Esophagus squamous epithelium (tissue), 4 donors: ENCODE data around the gene CCDC107.

Source experiments
- CTCF ChIP-seq, 6 experiments: fragments of 450-650 bp in 4 of 6; fragments of 200-600 bp in 2 of 6; sonication (generic) in 2 of 6; IDR thresholded peaks; one replicate each; pipeline ENCODE4 v1.5.1; 2016 to 2019; ENCODE audit warnings: antibody characterized with exemption in 6 of 6, mild to moderate bottlenecking in 4 of 6, moderate library complexity in 4 of 6
- POLR2A ChIP-seq, 4 donors: fragments of 450-650 bp; IDR thresholded peaks; one replicate each; pipeline ENCODE4 v1.6.1; 2017; ENCODE audit warnings: antibody characterized with exemption in 4 of 4, mild to moderate bottlenecking in 4 of 4, moderate library complexity in 3 of 4

- TF ChIP-seq CTCF (IDR thresholded peaks at IDR 0.05) (no peak), POLR2A (IDR thresholded peaks at IDR 0.05) (peak in 1 of 4 donors; percentile 12)
These were observed 39.0 kb upstream of the CCDC107 start for GRCh38 chr9:35618854-35619799.
